GM18951 (cell line): Measurements from ENCODE around the gene EMC8.

Experiments
- POLR2A ChIP-seq: IDR thresholded peaks from 4 replicates; pipeline ENCODE4 v1.6.1; 2011; ENCODE audit warnings: mild to moderate bottlenecking; ENCODE audit not compliant: insufficient read length, insufficient read depth; ENCODE audit errors: extremely low read depth
- in situ Hi-C: fragments of 300-500 bp; cut with MboI; formaldehyde crosslinking; loops from one replicate; pipeline ENCODE4 v1.12.0; 2022; ENCODE audit warnings: low sequenced_read_pairs, mixed read lengths, inconsistent platforms; ENCODE audit not compliant: unreplicated experiment

Gene EMC8

GRCh38 chr16:85729452-85730185 lies 69.7 kb downstream of the EMC8 start:
- in situ Hi-C loops, result no loop called here

GRCh38 chr16:85728879-85729278 lies 70.5 kb downstream of the EMC8 start:
- in situ Hi-C loops, result no loop called here
- TF ChIP-seq POLR2A, result no peak

More at GRCh38 chr16:85729452-85730185, 69.7 kb downstream of the EMC8 start:
- no peak for TF ChIP-seq POLR2A
